ENCODE data around the gene SNTB2. TPM values are rescaled to one million over a fixed set of nuclear protein-coding genes. Genes with fewer than 3 reads are reported as not detected.

Gene SNTB2
- total and polyA plus RNA-seq, 2 of the 13 experiments (the other 11 are each of a cell fraction or from before 2014, with no cell fraction given), result 11.5 to 19.2 TPM

- TF ChIP-seq LCORL (IDR thresholded peaks at IDR 0.05) (no peak), LCORL (CRISPR knock-in tag; IDR thresholded peaks at IDR 0.05) (peak; percentile 45), ZNF740 (CRISPR knock-in tag; IDR thresholded peaks at IDR 0.05) (no peak), CENPT (CRISPR knock-in tag; IDR thresholded peaks at IDR 0.05; ENCODE audit: low read depth) (peak; percentile 87), CREBL2 (CRISPR knock-in tag; IDR thresholded peaks at IDR 0.05; ENCODE audit: borderline replicate concordance) (peak; percentile 37; the same call in 1 of the 2 replicates), ARNT2 (CRISPR knock-in tag; IDR thresholded peaks at IDR 0.05; ENCODE audit: low read depth) (peak; percentile 72; the same call in 1 of the 2 replicates), ZNF788 (CRISPR knock-in tag; IDR thresholded peaks at IDR 0.05; ENCODE audit: borderline replicate concordance) (peak; percentile 96), ZNF138 (CRISPR knock-in tag; IDR thresholded peaks at IDR 0.05; ENCODE audit: low read depth) (peak; percentile 39; the same call in 1 of the 2 replicates), ZNF142 (CRISPR knock-in tag; IDR thresholded peaks at IDR 0.05) (peak; percentile 72), ZNF749 (CRISPR knock-in tag; IDR thresholded peaks at IDR 0.05; ENCODE audit: borderline replicate concordance) (0 out of 2 replicates have a peak, but pooled peaks have one; percentile 82), ZNF780A (CRISPR knock-in tag; IDR thresholded peaks at IDR 0.05) (peak; percentile 27; the same call in 1 of the 2 replicates), CEBPG (CRISPR knock-in tag; IDR thresholded peaks at IDR 0.05) (peak; percentile 29)
- TF ChIP-seq, protein P1, sequence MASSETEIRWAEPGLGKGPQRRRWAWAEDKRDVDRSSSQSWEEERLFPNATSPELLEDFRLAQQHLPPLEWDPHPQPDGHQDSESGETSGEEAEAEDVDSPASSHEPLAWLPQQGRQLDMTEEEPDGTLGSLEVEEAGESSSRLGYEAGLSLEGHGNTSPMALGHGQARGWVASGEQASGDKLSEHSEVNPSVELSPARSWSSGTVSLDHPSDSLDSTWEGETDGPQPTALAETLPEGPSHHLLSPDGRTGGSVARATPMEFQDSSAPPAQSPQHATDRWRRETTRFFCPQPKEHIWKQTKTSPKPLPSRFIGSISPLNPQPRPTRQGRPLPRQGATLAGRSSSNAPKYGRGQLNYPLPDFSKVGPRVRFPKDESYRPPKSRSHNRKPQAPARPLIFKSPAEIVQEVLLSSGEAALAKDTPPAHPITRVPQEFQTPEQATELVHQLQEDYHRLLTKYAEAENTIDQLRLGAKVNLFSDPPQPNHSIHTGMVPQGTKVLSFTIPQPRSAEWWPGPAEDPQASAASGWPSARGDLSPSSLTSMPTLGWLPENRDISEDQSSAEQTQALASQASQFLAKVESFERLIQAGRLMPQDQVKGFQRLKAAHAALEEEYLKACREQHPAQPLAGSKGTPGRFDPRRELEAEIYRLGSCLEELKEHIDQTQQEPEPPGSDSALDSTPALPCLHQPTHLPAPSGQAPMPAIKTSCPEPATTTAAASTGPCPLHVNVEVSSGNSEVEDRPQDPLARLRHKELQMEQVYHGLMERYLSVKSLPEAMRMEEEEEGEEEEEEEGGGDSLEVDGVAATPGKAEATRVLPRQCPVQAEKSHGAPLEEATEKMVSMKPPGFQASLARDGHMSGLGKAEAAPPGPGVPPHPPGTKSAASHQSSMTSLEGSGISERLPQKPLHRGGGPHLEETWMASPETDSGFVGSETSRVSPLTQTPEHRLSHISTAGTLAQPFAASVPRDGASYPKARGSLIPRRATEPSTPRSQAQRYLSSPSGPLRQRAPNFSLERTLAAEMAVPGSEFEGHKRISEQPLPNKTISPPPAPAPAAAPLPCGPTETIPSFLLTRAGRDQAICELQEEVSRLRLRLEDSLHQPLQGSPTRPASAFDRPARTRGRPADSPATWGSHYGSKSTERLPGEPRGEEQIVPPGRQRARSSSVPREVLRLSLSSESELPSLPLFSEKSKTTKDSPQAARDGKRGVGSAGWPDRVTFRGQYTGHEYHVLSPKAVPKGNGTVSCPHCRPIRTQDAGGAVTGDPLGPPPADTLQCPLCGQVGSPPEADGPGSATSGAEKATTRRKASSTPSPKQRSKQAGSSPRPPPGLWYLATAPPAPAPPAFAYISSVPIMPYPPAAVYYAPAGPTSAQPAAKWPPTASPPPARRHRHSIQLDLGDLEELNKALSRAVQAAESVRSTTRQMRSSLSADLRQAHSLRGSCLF (CRISPR knock-in tag; IDR thresholded peaks at IDR 0.05; ENCODE audit: borderline replicate concordance), result no peak
- TF ChIP-seq, protein P2, sequence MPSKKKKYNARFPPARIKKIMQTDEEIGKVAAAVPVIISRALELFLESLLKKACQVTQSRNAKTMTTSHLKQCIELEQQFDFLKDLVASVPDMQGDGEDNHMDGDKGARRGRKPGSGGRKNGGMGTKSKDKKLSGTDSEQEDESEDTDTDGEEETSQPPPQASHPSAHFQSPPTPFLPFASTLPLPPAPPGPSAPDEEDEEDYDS (CRISPR knock-in tag; IDR thresholded peaks at IDR 0.05), result peak; percentile 66
Measured at GRCh38 chr16:69310653-69311532, 123.9 kb downstream of the SNTB2 start, which contains the start of gene VPS4A (continued).
